HepG2 (cell line): ENCODE results near the gene PPRC1. TPM values are rescaled to one million over a fixed set of nuclear protein-coding genes. Genes with fewer than 3 reads are reported as not detected.

ENCODE experiments used
- ATAC-seq: fragments of 200-7000 bp; cut with Tn5 transposase; 3 replicates; pipeline ENCODE4 v1.9.1; 2020; ENCODE audit warnings: mild to moderate bottlenecking, moderate library complexity
- BruUV-seq: library from RNA; stranded (reverse); fragments of 400-500 nt; replicated peaks from 2 replicates; lab custom pipeline; 2021; lab: Mats Ljungman, UMichigan
- CTCF ChIA-PET: fragments of 300-600 bp; formaldehyde crosslinking; extraction: SDS; loops from one replicate; lab custom pipeline; 2021; ENCODE audit warnings: low total read pairs, inconsistent platforms, low intra/inter-chr PET ratio; lab: Yijun Ruan, JAX
- POLR2A ChIA-PET: fragments of 350-600 bp; sonication (Branson Sonifier 250); formaldehyde crosslinking; loops from one replicate; lab custom pipeline; 2020; ENCODE audit warnings: antibody characterized with exemption, inconsistent platforms; lab: Yijun Ruan, JAX
- DNase-seq: peaks from one replicate; pipeline ENCODE4 v3.0.0-alpha.2; 2015; ENCODE audit warnings: low spot score
- FAIRE-seq: peaks from 3 replicates; lab custom pipeline; 2011; peaks lifted over from hg19 to GRCh38; lab: Jason Lieb, UNC
- H2AFZ ChIP-seq: one replicate; pipeline ENCODE4 v1.6.1; 2011; ENCODE audit warnings: low read length, inconsistent platforms
- H3K27ac ChIP-seq: fragments of 300-600 bp; 3 replicates; pipeline ENCODE4 v1.8.0; 2011; ENCODE audit warnings: mixed run types, mild to moderate bottlenecking, mixed read lengths, low read length, inconsistent platforms; ENCODE audit not compliant: insufficient read depth; ENCODE audit errors: extremely low read length
- H3K27me3 ChIP-seq, 2 experiments: fragments of 200-600 bp in 1 of 2; 2 replicates in 1 of 2; 3 replicates in 1 of 2; pipeline versions ENCODE4 v1.6.0 to v1.8.0; 2011; ENCODE audit warnings: low read length in 2 of 2, mild to moderate bottlenecking in 2 of 2, moderate library complexity in 2 of 2, inconsistent platforms in 1 of 2; ENCODE audit not compliant: insufficient read depth in 2 of 2, control insufficient read depth in 1 of 2
- H3K36me3 ChIP-seq, 2 experiments: fragments of 200-600 bp in 1 of 2; replicated peaks in 1 of 2; 2 replicates in 1 of 2; 3 replicates in 1 of 2; pipeline versions ENCODE4 v1.5.1 to v1.8.0; 2011; ENCODE audit warnings: low read length in 2 of 2, inconsistent platforms in 1 of 2; ENCODE audit not compliant: insufficient read depth in 2 of 2, control insufficient read depth in 1 of 2
- H3K4me1 ChIP-seq: 2 replicates; pipeline ENCODE4 v1.5.1; 2012; ENCODE audit warnings: low read length, inconsistent platforms; ENCODE audit not compliant: insufficient read depth
- H3K4me2 ChIP-seq: 2 replicates; pipeline ENCODE4 v1.6.0; 2011; ENCODE audit warnings: low read depth, low read length, inconsistent platforms
- H3K4me3 ChIP-seq, 3 experiments: fragments of 200-600 bp in 1 of 3; sonication (generic), shearing (Covaris generic) in 1 of 3; replicated peaks in 1 of 3; 2 replicates each; pipeline ENCODE4 v1.5.1; 2011 to 2016; ENCODE audit warnings: low read length in 3 of 3, inconsistent platforms in 2 of 3, low read depth in 2 of 3, mild to moderate bottlenecking in 2 of 3, control low read depth in 1 of 3, mixed read lengths in 1 of 3; ENCODE audit not compliant: insufficient read depth in 1 of 3
- H3K79me2 ChIP-seq: one replicate; pipeline ENCODE4 v1.6.1; 2011; ENCODE audit warnings: low read length, inconsistent platforms; ENCODE audit not compliant: insufficient read depth
- H3K9ac ChIP-seq: 2 replicates; pipeline ENCODE4 v1.6.0; 2011; ENCODE audit warnings: mild to moderate bottlenecking, low read depth, low read length, inconsistent platforms; ENCODE audit not compliant: insufficient read depth
- H3K9me3 ChIP-seq: 2 replicates; pipeline ENCODE4 v1.5.1; 2012; ENCODE audit warnings: mild to moderate bottlenecking, low read length
- H4K20me1 ChIP-seq: 2 replicates; pipeline ENCODE4 v1.6.0; 2011; ENCODE audit warnings: inconsistent platforms, mild to moderate bottlenecking, low read length, moderate library complexity; ENCODE audit not compliant: insufficient read depth
- ARID5B ChIP-seq: IDR thresholded peaks from 2 replicates; pipeline ENCODE4 v1.4.0; 2020; ENCODE audit warnings: mild to moderate bottlenecking, missing genetic modification reagents
- HES4 ChIP-seq: sonication (generic); formaldehyde crosslinking; IDR thresholded peaks from 2 replicates; pipeline ENCODE4 v1.9.0; 2021; ENCODE audit warnings: mild to moderate bottlenecking, missing genetic modification reagents, borderline replicate concordance
- ISL2 ChIP-seq: sonication (generic); formaldehyde crosslinking; IDR thresholded peaks from 2 replicates; pipeline ENCODE4 v1.5.0; 2020; ENCODE audit warnings: missing genetic modification reagents
- NFYB ChIP-seq: sonication (generic); formaldehyde crosslinking; IDR thresholded peaks from 2 replicates; pipeline ENCODE4 v1.4.0; 2020; ENCODE audit warnings: missing genetic modification reagents
- THYN1 ChIP-seq: sonication (generic); formaldehyde crosslinking; IDR thresholded peaks from 2 replicates; pipeline ENCODE4 v1.8.1; 2023; ENCODE audit warnings: low read depth, mild to moderate bottlenecking, moderate library complexity, missing genetic modification reagents, borderline replicate concordance
- TOPORS ChIP-seq: sonication (generic); formaldehyde crosslinking; IDR thresholded peaks from 2 replicates; pipeline ENCODE4 v1.8.0; 2023; ENCODE audit warnings: mild to moderate bottlenecking, missing genetic modification reagents
- ZBTB40 ChIP-seq, 2 experiments: fragments of 450-650 bp in 1 of 2; sonication (generic) in 1 of 2; formaldehyde crosslinking in 1 of 2; IDR thresholded peaks; 2 replicates each; pipeline versions ENCODE4 v1.6.1 to v1.8.0; 2016 to 2022; ENCODE audit warnings: antibody characterized with exemption in 1 of 2, mild to moderate bottlenecking in 1 of 2, missing genetic modification reagents in 1 of 2
- ZNF18 ChIP-seq: sonication (generic); formaldehyde crosslinking; IDR thresholded peaks from 2 replicates; pipeline ENCODE4 v1.8.0; 2022; ENCODE audit warnings: mild to moderate bottlenecking, missing genetic modification reagents; ENCODE audit not compliant: insufficient replicate concordance
- ZNF382 ChIP-seq: sonication (generic); formaldehyde crosslinking; IDR thresholded peaks from 2 replicates; pipeline ENCODE4 v1.5.0; 2020; ENCODE audit warnings: missing genetic modification reagents, mild to moderate bottlenecking, borderline replicate concordance
- ZNF792 ChIP-seq: IDR thresholded peaks from 2 replicates; pipeline ENCODE4 v1.6.1; 2016
- WGBS: methylation state at CpG from one replicate; pipeline ENCODE4 v1.1.6; 2017; ENCODE audit warnings: low lambda C conversion rate; 5-methylcytosine and 5-hydroxymethylcytosine counted together
- in situ Hi-C: cut with HindIII; loops from 2 replicates; pipeline ENCODE4 v1.10.0; 2017; ENCODE audit warnings: low pct_unique_long_range_greater_than_20kb; ENCODE audit not compliant: extremely low pct_ligation_motif_present
- intact Hi-C: fragments of 100-400 bp; cut with micrococcal nuclease; formaldehyde crosslinking; loops from one replicate; pipeline ENCODE4 v1.10.0; 2022; ENCODE audit not compliant: unreplicated experiment
- polyA plus RNA-seq, 8 experiments: library from polyadenylated mRNA; depleted of rRNA in 3 of 8; stranded (reverse) in 7 of 8; unstranded in 1 of 8; fragments of >200 nt; fragmentation: Illumina TruSeq in 4 of 8; extraction: Trizol in 4 of 8; gene quantifications; 2 replicates each; pipeline versions ENCODE4 v1.2.1 to v1.2.3, GENCODE V29; 2011 to 2016; ENCODE audit warnings: low read depth in 4 of 8, missing spikeins in 1 of 8, mixed read lengths in 1 of 8; ENCODE audit not compliant: insufficient read depth in 1 of 8
- total RNA-seq, 5 experiments: library from RNA; depleted of rRNA; stranded (reverse); fragments of >200 nt; fragmentation: Illumina TruSeq; extraction: Trizol; gene quantifications; 2 replicates each; pipeline ENCODE4 v1.2.3, GENCODE V29; 2016; ENCODE audit warnings: low read depth in 1 of 5

The PPRC1 gene
- total and polyA plus RNA-seq, 2 of the 13 experiments (the other 11 are each of a cell fraction or from before 2014, with no cell fraction given) = 18.7 to 24.2 TPM

- no TSS peak for BruUV-seq
- H3K4me1 ChIP-seq = no peaks in the 10 kb centered on the region
- no peak overlapping the region for H3K9ac ChIP-seq
- CTCF ChIA-PET = no interaction called here
- H3K36me3 ChIP-seq = no peaks in the 10 kb centered on the region
- no peak overlapping the region for H2AFZ ChIP-seq
- in situ Hi-C loops (no loop called here), intact Hi-C loops (no loop called here)
- DNase-seq = no peak
- no peak for ATAC-seq
- H3K4me3 ChIP-seq = no peak overlapping the region
- H3K27ac ChIP-seq = no peak overlapping the region
- no peaks in the 10 kb centered on the region for H3K27me3 ChIP-seq
- POLR2A ChIA-PET = no interaction called here
- H3K9me3 ChIP-seq = no peaks in the 10 kb centered on the region
- FAIRE-seq = no peak
- 91% methylated on average over 8 of the region's 8 CpGs for WGBS
- H3K79me2 ChIP-seq = no peaks in the 10 kb centered on the region
- H3K4me2 ChIP-seq = no peak overlapping the region
- H4K20me1 ChIP-seq = no peaks in the 10 kb centered on the region
- TF ChIP-seq TOPORS (CRISPR knock-in tag) (no peak), ZNF18 (no peak), HES4 (CRISPR knock-in tag) (no peak), NFYB (CRISPR knock-in tag) (no peak), ZNF792 (CRISPR knock-in tag) (no peak), THYN1 (CRISPR knock-in tag) (no peak), ARID5B (no peak), ZNF382 (CRISPR knock-in tag) (no peak), ZBTB40 (IDR thresholded peaks at IDR 0.05) (no peak), ZBTB40 (CRISPR knock-in tag; IDR thresholded peaks at IDR 0.05) (no peak), ISL2 (CRISPR knock-in tag) (no peak)
These were observed 46.6 kb upstream of the PPRC1 start for GRCh38 chr10:102086196-102086595.
